HPDE6-E6E7 (cell line): ENCODE results near the gene FANCD2.
"Not testable (repeated sequence)": the region's sequence is repeated elsewhere in the genome, so short reads cannot be mapped to it uniquely, and the experiment has no call there.

Experiments used
- DNase-seq: peaks from one replicate; pipeline ENCODE4 v3.0.0; 2011; ENCODE audit warnings: missing footprints; ENCODE audit errors: extremely low spot score

The FANCD2 gene

DNA sequence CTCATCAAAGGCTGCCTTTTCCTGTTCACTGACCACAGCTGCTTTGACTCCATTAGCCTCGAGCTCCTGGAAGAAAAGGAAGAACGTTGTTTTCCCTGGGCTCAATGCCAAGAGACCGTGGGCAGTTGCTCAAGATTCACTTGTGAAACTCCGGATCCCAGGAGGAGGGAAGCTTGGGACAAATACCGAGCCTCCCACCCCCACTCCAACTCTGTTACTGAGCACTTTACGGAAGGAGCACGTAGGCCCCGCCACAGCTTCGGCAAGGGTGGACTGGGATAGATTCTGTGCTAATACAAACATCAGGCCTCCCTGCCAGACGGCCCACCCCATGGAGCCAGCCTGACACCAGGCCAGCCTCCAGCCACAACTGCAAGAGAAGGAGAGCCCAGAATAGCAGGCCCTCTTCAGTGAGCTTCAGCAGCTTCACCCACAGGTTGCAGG lies 10.8 kb upstream of the FANCD2 start:
- no peak for DNase-seq

DNA sequence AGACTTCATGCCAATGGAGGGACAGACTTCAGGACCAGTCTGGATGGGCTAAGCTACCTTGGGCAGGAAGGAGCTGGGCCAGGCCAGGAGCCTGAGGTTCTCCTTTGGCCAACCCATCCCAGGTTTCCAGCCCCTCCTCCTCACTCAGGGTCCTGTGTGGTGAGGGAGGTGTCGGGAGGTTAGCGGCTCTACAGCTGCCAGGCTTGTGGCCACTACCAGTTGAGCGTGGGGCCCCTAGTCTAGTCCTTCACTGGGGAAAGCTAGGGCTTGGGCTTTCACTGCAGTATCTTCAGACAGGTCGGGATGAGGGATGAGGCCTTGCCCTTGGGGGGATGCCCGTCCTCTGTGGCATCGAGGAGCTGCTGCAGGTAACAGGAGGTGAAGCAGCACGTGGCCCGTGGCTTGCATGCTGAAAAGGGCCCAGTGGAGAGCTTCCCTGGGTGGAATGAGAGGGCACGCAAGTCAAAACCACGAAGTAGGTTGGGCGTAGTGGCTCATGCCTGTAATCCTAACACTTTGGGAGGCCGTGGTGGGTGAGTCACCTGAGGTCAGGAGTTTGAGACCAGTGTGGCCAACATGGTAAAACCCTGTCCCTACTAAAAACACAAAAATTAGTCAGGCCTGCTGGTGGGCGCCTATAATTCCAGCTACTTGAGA lies 8.5 kb upstream of the FANCD2 start:
- DNase-seq, result no peak

DNA sequence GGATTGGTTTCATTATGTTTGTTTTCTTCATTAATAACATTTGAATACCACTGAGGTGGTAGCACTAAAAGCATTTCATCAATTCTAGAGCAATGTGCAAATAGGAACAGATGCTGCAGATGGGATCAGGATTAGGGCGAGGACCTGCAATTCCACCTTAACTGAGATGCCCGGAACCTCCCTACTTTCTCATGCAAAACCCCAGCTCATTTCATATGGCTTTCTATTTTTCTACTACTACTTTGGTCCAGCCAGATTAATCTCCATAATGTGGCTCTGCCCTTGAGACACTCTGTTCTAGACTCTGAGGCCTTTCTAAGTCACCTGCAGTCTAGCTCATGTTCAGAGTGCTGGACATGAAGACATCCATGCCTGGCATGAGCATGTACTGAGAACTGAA lies 7.4 kb upstream of the FANCD2 start:
- not testable (repeated sequence) for DNase-seq

- DNase-seq, result no peak
Measured at GRCh38 chr3:10019326-10019725, 6.9 kb upstream of the FANCD2 start.

GRCh38 chr3:10021856-10022775 lies 4.1 kb upstream of the FANCD2 start:
- DNase-seq, result no peak

DNA sequence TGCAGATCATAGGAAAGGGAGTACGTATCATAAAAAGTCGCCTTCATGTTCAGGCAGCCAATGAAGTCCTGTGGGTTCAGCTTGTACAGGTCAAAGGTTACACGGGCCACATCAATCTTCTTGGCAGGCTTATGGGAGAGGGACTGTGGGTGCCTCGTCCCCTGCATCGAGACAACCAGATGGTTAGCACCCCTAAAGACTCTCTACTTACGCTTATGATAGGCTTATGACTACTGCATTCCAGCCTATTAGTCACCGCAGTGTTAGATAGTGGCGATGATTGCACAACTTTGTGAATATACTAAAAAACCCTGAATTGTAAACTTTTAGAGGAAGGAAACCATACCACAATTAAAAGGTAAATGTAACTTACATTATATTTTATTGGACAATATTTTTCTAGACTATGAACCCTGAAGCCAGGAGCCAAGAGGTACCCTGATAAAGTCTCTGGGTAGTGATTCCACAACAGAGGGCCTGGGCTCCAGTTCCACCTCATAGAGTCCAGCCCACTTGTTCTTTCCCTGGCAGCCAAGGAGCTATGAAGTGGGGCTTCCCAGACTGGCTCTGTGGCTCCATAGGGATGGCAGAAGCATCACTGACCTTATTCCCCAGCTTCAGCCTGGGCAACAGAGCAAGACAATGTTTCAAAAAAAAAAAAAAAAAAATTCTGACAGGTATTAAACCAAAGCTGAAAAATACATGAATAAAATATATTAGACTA lies 2.5 kb upstream of the FANCD2 start:
- peak; percentile 41 for DNase-seq

GRCh38 chr3:10025205-10026083 lies 793 bp upstream of the FANCD2 start:
- DNase-seq, result no peak

- no peak for DNase-seq
Measured at GRCh38 chr3:10041034-10041433, 14.8 kb downstream of the FANCD2 start.

GRCh38 chr3:10047876-10048275 lies 21.6 kb downstream of the FANCD2 start:
- no peak for DNase-seq

- DNase-seq, result not testable (repeated sequence)
Measured at GRCh38 chr3:10053054-10053453, 26.8 kb downstream of the FANCD2 start.

GRCh38 chr3:10055097-10055496 lies 28.9 kb downstream of the FANCD2 start:
- DNase-seq, result no peak

DNA sequence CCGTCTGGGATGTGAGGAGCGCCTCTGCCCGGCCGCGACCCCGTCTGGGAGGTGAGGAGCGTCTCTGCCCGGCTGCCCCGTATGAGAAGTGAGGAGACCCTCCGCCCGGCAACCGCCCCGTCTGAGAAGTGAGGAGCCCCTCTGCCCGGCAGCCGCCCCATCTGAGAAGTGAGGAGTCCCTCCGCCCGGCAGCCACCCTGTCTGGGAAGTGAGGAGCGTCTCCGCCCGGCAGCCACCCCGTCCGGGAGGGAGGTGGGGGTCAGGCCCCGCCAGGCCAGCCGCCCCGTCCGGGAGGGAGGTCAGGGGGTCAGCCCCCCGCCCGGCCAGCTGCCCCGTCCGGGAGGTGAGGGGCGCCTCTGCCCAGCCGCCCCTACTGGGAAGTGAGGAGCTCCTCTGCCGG lies 43.8 kb downstream of the FANCD2 start:
- not testable (repeated sequence) for DNase-seq

DNA sequence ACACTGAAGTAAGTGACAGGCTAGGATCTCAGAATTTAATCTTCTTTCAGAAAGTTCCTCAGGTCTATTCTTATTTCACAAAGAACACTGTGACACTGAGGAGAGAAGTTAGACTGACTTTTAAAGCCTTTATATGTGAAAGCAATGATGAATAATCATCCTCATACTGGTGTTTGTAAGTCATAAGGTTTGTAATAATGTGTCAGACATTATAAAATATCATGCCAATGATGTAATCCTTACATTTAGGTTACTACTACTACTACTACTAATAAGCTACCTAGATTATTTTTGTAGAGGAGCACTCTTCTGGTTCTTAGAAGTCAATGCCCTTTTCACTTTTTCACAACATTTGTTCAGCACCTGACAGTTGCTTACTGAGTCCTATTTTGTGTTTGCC lies 48.4 kb downstream of the FANCD2 start:
- DNase-seq, result no peak

DNA sequence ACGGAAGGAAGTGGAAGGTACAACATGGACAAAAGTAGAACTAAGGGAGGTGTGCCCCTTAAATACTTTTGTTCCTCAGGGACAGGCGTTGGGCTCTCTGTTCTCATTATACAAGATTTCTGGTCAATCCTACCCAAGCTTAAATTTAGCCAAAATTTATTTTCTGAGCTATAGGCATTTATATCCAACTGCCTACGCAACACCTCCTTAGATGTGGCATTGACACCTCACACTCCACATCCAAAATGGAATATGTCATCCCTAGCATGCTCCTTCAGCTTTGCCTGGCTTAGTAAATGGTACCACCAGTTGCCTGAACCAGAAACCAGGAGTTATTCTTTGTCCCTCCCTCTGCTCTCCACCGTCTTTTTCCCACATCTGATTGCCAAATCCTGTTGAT lies 55.6 kb downstream of the FANCD2 start:
- DNase-seq, result no peak

DNA sequence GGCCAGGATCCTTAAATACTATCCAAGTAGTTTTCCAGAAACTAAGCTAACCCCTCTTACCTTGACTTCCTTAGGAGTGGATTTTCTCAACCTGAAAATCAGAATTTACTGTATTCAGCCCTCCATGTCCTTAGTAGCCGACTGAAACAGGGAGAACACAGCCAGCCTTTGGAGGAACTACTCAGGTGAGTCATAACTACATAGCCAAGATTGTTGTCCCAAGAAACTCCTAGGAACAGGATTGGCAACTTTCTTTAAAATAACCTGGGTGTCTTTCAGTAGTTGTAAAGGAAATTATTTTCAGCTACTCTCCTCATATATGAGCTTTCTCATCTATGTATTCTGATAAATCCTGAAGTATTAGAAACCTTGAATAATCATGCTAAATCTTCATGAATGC lies 59.5 kb downstream of the FANCD2 start:
- DNase-seq, result peak; percentile 15

GRCh38 chr3:10088256-10088655 lies 62.0 kb downstream of the FANCD2 start:
- DNase-seq, result no peak

GRCh38 chr3:10090179-10090578 lies 63.9 kb downstream of the FANCD2 start:
- no peak for DNase-seq

- DNase-seq, result not testable (repeated sequence)
Measured at GRCh38 chr3:10090774-10091173, 64.5 kb downstream of the FANCD2 start.

DNA sequence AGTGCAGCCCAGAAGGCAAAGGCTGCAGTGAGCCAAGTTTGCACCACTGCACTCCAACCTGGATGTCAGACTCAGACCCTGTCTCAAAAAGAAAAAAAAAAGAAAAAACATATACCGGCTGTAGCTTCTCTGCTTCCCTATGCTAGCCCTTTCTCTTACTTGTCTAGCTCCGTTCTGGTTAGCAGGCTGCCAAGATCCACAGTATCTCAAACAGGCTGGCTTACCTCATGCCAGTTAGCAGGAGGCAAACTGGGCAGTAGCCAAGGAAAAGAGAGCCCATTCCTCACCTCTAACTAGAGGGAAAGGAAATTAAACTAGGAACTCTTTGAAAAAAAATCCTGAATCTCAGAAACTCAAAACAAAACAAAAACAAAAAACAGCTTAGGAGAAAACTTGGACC lies 65.2 kb downstream of the FANCD2 start:
- DNase-seq, result not testable (repeated sequence)

- DNase-seq, result no peak
Measured at GRCh38 chr3:10093678-10094077, 67.4 kb downstream of the FANCD2 start.

- DNase-seq, result no peak
Measured at GRCh38 chr3:10099041-10099440, 72.8 kb downstream of the FANCD2 start.
